SK-N-SH treated with all-trans-retinoic acid at 6 μM for 48 hours (cell line): ENCODE data around the gene MS4A10.

ENCODE experiments used
- RARB ChIP-seq: fragments of 250-450 bp; sonication (Bioruptor Pico); IDR thresholded peaks from 2 replicates; pipeline ENCODE4 v1.8.0; 2021; ENCODE audit warnings: mild to moderate bottlenecking, moderate library complexity
- ZC3H10 ChIP-seq: fragments of 250-450 bp; sonication (Bioruptor Pico); IDR thresholded peaks from 2 replicates; pipeline ENCODE4 v1.5.1; 2021; ENCODE audit warnings: mild to moderate bottlenecking, moderate library complexity
- ZFP30 ChIP-seq: fragments of 450-650 bp; formaldehyde crosslinking; IDR thresholded peaks from 2 replicates; pipeline ENCODE4 v1.5.0; 2022; ENCODE audit warnings: mild to moderate bottlenecking, moderate library complexity
- TF ChIP-seq, protein P1 (sequence below): fragments of 250-450 bp; sonication (Bioruptor Pico); IDR thresholded peaks from 2 replicates; pipeline ENCODE4 v1.8.0; 2020; ENCODE audit warnings: mild to moderate bottlenecking, moderate library complexity, borderline replicate concordance

DNA sequence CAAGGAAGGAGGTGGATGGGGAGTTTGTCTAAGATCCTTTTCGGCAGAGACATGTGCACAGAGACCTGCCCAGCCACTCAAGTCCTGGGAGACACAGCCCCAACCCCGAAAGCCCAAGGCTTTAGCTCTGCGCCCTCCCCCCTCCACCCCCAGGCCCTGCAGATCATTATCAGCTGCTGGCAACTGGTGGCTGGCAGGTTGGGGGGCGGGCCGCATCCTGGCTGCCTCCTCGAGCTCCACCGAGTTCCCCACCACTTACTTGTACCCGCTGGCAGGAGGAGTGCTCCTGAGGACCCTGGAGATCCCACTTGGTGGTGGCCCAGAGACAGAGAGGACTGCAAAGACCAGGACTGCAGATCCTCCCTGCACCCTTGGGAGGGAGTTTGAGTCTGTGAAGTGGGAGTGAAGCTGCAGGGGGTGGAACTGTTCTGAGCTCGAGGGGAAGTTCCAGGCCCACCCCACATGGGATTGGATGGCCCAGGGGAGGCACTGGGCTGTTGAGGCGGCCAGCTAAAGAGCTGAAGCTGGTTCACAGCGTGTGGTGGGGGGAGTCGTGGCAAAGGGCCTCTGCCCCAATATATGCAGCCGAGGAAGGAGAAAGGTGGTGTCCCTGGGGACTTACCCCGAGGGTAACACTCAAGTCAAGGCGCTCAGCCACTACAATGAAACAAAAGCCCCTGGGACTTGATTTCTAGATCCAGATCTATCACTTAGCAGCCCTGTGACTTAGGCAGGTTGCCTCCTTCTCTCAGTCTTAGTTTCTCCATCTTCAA, 36.9 kb downstream of the MS4A10 start:
- TF ChIP-seq ZFP30 (CRISPR knock-in tag), result no peak
- no peak for TF ChIP-seq RARB (CRISPR knock-in tag)
- TF ChIP-seq ZC3H10, result no peak
- TF ChIP-seq, protein P1, sequence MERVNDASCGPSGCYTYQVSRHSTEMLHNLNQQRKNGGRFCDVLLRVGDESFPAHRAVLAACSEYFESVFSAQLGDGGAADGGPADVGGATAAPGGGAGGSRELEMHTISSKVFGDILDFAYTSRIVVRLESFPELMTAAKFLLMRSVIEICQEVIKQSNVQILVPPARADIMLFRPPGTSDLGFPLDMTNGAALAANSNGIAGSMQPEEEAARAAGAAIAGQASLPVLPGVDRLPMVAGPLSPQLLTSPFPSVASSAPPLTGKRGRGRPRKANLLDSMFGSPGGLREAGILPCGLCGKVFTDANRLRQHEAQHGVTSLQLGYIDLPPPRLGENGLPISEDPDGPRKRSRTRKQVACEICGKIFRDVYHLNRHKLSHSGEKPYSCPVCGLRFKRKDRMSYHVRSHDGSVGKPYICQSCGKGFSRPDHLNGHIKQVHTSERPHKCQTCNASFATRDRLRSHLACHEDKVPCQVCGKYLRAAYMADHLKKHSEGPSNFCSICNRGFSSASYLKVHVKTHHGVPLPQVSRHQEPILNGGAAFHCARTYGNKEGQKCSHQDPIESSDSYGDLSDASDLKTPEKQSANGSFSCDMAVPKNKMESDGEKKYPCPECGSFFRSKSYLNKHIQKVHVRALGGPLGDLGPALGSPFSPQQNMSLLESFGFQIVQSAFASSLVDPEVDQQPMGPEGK (CRISPR knock-in tag), result no peak
